Thyroid gland (tissue), 4 donors: ENCODE measurements around the gene MRPS10. TPM values are rescaled to one million over a fixed set of nuclear protein-coding genes. Genes with fewer than 3 reads are reported as not detected.

ENCODE experiments used
- DNase-seq, 2 donors: peaks; one replicate each; pipeline ENCODE4 v3.0.0-alpha.2; 2019
- H3K27ac ChIP-seq, 3 donors: fragments of 200-600 bp; sonication (generic); 1 replicate in 2 of 3; 2 replicates in 1 of 3; pipeline ENCODE4 v1.5.1; 2016 to 2019; ENCODE audit warnings: mild to moderate bottlenecking in 1 of 3, moderate library complexity in 1 of 3
- H3K27me3 ChIP-seq: fragments of 200-600 bp; sonication (generic); one replicate; pipeline ENCODE4 v1.5.1; 2019
- H3K36me3 ChIP-seq, 2 donors: fragments of 200-600 bp; sonication (generic); one replicate each; pipeline ENCODE4 v1.5.1; 2016 to 2019
- H3K4me1 ChIP-seq, 2 donors: fragments of 200-600 bp; sonication (generic); one replicate each; pipeline ENCODE4 v1.5.1; 2017 to 2019
- H3K4me3 ChIP-seq, 3 donors: fragments of 200-600 bp; sonication (generic); replicated peaks in 1 of 3; 1 replicate in 2 of 3; 2 replicates in 1 of 3; pipeline ENCODE4 v1.5.1; 2016; ENCODE audit warnings: mild to moderate bottlenecking in 1 of 3
- H3K9me3 ChIP-seq: fragments of 200-600 bp; sonication (generic); one replicate; pipeline ENCODE4 v1.5.1; 2017
- CTCF ChIP-seq, 6 experiments: fragments of 200-600 bp in 3 of 6; fragments of 450-650 bp in 3 of 6; sonication (generic) in 3 of 6; IDR thresholded peaks; one replicate each; pipeline ENCODE4 v1.5.1; 2016 to 2019; ENCODE audit warnings: antibody characterized with exemption in 6 of 6, mild to moderate bottlenecking in 2 of 6, inconsistent platforms in 1 of 6, moderate library complexity in 1 of 6
- POLR2A ChIP-seq, 2 donors: fragments of 450-650 bp; IDR thresholded peaks; one replicate each; pipeline ENCODE4 v1.6.1; 2017; ENCODE audit warnings: antibody characterized with exemption in 2 of 2, mild to moderate bottlenecking in 2 of 2, moderate library complexity in 1 of 2
- WGBS, 2 donors: methylation state at CpG; one replicate each; pipeline ENCODE4 v1.1.5; 2017; 5-methylcytosine and 5-hydroxymethylcytosine counted together
- intact Hi-C: fragments of 100-400 bp; cut with DNase I; formaldehyde crosslinking; loops from one replicate; pipeline ENCODE4 v1.15.1; 2023
- total RNA-seq, 4 donors: library from RNA; depleted of rRNA; stranded (reverse); fragments of >200 nt; gene quantifications; one replicate each; pipeline ENCODE4 v1.2.3, GENCODE V29; 2016

Gene MRPS10
- total RNA-seq, 4 donors from 2014 or later, result 35.2 to 42.5 (median 36.9) TPM

- H3K27ac ChIP-seq, result no peak overlapping the region
- TF ChIP-seq CTCF (IDR thresholded peaks at IDR 0.05), result no peak
- TF ChIP-seq POLR2A (IDR thresholded peaks at IDR 0.05), result no peak
- no peak overlapping the region for H3K4me3 ChIP-seq
- no peak for DNase-seq
- 85 to 86% methylated on average over 9 of the region's 9 CpGs for WGBS, 2 donors
- no peaks in the 10 kb centered on the region for H3K36me3 ChIP-seq
- intact Hi-C loops, result no loop called here
- no peaks in the 10 kb centered on the region for H3K27me3 ChIP-seq
- H3K4me1 ChIP-seq, result peaks cover 0 to 20% of the 10 kb centered on the region in 2 donors
- H3K9me3 ChIP-seq, result no peaks in the 10 kb centered on the region
Observed at GRCh38 chr6:42236030-42236429, 18.4 kb upstream of the MRPS10 start.

DNA sequence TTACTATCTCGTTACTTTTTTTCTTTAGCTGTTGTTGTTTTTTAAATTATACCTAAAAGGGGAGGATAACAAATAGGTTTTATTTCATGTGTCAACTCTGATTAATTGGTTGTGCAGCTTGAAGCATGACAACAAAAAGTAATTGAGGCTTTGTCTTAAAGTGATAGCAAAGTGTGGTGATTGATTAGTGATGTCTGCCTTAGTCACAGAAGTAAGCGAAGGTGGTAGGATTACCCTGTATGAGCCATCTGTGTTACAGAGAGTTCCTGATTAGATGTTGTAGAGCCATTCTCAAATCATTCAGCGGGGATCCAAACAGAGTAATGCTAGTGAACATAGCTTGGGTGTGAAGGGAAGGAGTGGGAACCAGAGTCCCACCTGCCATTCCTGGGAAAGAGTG, 14.4 kb upstream of the MRPS10 start:
- H3K9me3 ChIP-seq, result no peaks in the 10 kb centered on the region
- H3K36me3 ChIP-seq, result no peaks in the 10 kb centered on the region
- WGBS, 2 donors, result 89 to 97% methylated on average over 3 of the region's 3 CpGs
- H3K4me3 ChIP-seq, result no peak overlapping the region
- no peak for TF ChIP-seq CTCF (IDR thresholded peaks at IDR 0.05)
- intact Hi-C loops, result no loop called here
- no peaks in the 10 kb centered on the region for H3K27me3 ChIP-seq
- no peak overlapping the region for H3K27ac ChIP-seq
- no peak for DNase-seq
- peaks cover 0 to 5% of the 10 kb centered on the region in 2 donors for H3K4me1 ChIP-seq

DNA sequence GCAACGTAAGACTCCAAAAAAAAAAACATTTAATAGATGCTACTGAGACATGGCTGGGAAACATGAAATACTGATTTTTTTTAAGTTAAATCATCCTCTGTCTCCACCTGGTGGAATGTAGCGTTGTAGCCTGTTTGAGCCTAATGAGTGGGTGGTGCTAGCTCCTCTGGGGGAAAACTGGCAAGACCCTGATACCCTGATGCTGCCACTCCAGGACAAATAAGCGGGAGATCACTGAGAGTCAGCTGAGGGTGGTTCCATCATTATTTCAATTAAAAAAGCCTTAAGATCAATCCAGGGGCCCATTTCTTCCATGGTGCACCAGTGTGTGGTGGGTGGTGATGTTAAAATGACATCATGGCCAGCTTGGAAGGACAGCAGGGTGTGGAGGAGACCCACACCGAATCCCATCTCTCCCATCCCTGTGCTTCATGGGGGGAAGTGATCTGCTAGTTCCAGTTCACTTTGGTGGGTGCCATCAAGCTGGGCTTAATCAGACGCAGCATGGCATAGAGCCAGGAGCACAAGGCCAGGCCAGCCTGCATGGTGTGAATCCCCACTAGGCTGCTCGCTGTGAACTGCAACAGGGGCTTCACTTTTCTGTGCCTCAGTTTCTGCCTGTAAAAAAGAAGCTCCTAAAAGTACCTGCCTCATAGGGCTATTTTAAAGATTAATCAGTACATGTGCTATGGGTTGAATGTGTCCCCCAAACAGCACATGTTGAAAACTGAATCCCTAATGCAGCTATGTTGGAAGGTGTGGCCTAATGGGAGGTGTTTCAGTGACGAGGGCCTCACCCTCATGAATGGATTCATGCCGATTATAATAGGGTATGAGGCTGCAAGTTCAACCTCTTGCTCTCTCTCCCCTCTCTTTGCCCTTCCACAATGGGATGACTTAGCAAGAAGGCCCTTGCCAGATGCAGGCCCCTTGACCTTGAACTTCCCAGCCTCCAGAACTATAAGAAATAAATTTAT, 13.0 kb upstream of the MRPS10 start:
- Histone ChIP-seq H3K4me1 (no peaks in the 10 kb centered on the region), H3K27me3 (no peaks in the 10 kb centered on the region), H3K4me3 (no peak overlapping the region), H3K36me3 (no peaks in the 10 kb centered on the region), H3K9me3 (no peaks in the 10 kb centered on the region), H3K27ac (no peak overlapping the region)
- peak in 2 of 6 experiments; percentile 15 to 21 for TF ChIP-seq CTCF (IDR thresholded peaks at IDR 0.05)
- no peak for TF ChIP-seq POLR2A (IDR thresholded peaks at IDR 0.05)
- DNase-seq, result no peak
- intact Hi-C loops, result no loop called here
- 85 to 91% methylated on average over 8 of the region's 8 CpGs for WGBS, 2 donors

DNA sequence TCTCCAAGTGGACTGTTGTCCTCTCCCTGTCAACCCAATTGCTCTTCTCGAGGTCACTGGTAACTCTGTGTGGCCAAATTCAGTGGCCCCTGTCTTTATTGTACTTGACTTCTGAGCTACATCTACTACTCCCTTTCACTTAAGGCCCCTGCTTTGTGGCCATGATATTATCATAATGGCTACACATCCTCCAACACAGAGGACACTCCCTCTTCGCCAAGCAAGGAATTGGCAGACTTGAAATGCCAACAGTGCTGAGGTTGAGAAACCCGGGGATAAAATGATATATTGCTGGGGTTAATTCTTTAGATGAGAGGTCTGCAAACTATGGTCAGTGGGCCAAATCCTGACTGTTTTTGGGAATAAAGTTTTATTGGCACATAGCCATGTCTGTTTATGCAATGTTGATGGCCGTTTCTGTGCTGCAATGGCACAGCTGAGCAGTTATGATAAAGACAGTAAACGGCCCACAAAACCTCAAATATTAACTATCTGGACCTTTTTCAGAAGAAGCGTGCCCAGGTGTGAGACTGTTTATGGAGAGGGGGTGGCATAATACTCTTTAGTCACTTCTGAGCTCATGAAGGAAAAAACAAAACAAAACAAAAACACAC, 12.0 kb upstream of the MRPS10 start:
- TF ChIP-seq POLR2A (IDR thresholded peaks at IDR 0.05) (no peak), CTCF (IDR thresholded peaks at IDR 0.05) (no peak)
- Histone ChIP-seq H3K27me3 (no peaks in the 10 kb centered on the region), H3K36me3 (no peaks in the 10 kb centered on the region), H3K9me3 (no peaks in the 10 kb centered on the region), H3K27ac (no peak overlapping the region), H3K4me1 (no peaks in the 10 kb centered on the region), H3K4me3 (no peak overlapping the region)
- DNase-seq, result no peak
- 76 to 82% methylated on average over 6 of the region's 6 CpGs for WGBS, 2 donors
- intact Hi-C loops, result no loop called here

GRCh38 chr6:42228305-42228704, 10.6 kb upstream of the MRPS10 start:
- intact Hi-C loops, result no loop called here
- 92 to 94% methylated on average over 15 of the region's 15 CpGs for WGBS, 2 donors

More at GRCh38 chr6:42228305-42228704, 10.6 kb upstream of the MRPS10 start:
- Histone ChIP-seq H3K4me1 (no peaks in the 10 kb centered on the region), H3K9me3 (no peaks in the 10 kb centered on the region), H3K27ac (no peak overlapping the region), H3K36me3 (no peaks in the 10 kb centered on the region), H3K27me3 (no peaks in the 10 kb centered on the region), H3K4me3 (no peak overlapping the region)
- TF ChIP-seq POLR2A (IDR thresholded peaks at IDR 0.05), result no peak
- no peak for TF ChIP-seq CTCF (IDR thresholded peaks at IDR 0.05)
- DNase-seq, result no peak
